Inflammatory macrophage (primary cell): ENCODE results near the gene LARP1B.
A peak's percentile ranks its signal among the peaks of the same experiment; 100 is the strongest.
"Not testable (repeated sequence)": the region's sequence is repeated elsewhere in the genome, so short reads cannot be mapped to it uniquely, and the experiment has no call there.

ENCODE experiments used
- DNase-seq, 2 donors: peaks; one replicate each; pipeline ENCODE4 v3.0.0-alpha.2; 2020 to 2022
- total RNA-seq, 18 experiments: gene quantifications; one replicate each; lab custom pipeline; 2026; ENCODE audit warnings: mixed read lengths in 6 of 18, inconsistent platforms in 2 of 18; lab: John Stamatoyannopoulos, UW

LARP1B gene
- 19.9 to 34.8 (median 28.6) reads per million in 18 experiments for total RNA-seq

DNA sequence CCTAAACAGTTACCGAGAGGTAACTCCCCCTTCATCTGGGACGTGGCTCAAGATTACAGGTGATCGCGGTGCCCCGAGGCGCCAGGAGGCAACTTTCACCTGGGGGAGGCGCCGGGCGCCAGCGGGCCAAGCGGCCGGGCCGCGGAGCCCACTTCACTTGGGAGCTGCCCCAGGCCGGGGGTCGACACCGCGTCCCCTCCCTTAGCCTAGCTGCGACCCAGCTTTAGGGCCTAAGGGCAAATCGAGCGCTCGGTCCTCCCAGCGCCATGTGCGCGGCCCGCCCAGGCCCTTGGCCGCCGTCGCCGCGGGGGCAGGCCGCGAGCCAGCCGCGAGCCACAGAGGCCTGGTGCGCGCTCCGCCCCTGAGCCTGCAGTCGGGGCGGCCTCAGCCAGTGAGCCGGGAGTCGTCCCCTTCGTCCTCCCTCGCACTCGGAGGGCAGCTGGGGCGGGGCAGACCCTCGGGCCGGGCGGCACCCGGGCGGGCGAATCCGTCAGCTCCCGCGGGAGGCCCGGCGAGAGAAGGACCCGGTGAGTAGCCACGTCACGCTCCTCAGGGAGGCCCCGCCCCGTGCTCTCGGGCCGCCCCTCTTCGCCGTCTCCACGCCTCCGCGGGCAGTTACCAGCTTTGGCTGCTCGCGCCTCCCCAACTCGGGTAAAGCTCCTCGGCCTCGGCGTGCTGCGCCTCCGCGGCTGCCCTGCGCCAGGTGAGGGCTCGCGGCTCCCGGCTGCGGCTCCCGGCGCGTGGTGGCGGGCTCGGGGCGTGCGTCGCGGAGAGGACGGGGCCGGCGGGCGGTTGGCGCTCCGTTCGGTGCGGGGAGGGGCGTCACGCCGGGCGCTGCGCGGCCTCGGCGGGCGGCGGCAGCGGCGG, at the start of gene LARP1B:
LARP1B (plus strand) TSS at position 614 of the 867 bp plus-strand sequence. CDS start 13,640 bp downstream, outside the sequence.
- peak; percentile 97 for DNase-seq

DNA sequence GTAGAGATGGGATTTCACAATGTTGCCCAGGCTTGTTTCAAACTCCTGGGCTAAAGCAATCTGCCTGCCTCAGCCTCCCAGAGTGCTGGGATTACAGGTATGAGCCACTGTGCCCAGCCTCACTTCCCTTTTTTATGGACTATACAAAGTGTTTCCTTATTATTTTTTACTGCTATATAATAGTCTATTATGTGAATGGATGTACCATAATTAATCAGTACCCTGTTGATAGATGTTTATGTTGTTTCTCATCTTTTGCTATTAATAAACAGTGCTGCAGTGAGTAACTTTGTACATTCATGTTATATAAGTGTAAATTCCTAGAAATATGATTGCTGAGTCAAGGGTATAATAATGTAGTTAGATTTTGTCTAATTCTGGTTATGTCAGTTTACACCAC, 35.8 kb upstream of the LARP1B start:
- DNase-seq: no peak

DNA sequence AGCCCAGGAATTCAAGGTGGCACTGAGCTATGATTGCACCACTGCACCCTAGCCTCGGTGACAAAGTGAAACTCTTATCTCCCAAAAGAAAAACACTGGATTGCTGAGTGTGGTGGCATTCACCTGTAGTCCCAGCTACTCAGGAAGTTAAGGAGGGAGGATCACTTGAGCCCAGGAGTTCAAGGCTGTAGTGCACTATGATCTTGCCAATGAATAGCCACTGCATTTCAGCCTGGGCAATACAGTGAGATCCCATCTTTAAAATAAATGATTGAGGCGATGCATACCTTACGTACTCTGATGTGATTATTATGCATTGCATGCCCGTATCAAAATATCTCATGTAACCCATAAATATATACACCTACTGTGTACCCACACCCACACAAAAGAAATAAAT, 31.2 kb upstream of the LARP1B start:
- no peak for DNase-seq

DNA sequence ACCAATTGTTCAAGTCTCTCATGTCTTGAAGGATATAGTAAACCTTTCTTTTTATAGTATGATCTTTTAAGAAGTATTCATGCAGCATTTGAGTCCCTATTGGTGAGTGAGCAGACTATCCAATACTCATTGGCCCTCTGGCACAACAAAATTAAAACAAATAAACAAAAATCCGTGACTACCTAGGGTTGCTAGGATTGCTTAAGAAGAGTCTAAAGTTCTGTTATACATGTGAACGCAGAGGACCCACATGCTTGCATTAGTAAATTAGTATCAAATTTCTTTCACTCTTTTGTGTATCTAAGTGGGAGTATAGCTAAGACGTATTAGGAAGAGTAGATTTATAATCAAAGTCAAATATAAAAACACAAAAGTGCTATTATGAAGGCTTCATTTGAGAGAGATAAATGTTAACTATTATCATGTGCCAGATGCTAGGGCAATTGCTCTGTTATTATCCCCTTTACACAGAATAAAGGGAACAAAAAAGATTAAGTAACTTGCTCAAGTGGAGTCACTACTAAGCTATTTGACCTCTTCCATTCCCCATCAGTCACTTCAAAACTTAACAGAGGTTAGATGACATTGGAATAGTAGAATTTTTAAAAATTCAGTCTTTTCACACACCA, 29.2 kb upstream of the LARP1B start:
- no peak for DNase-seq

DNA sequence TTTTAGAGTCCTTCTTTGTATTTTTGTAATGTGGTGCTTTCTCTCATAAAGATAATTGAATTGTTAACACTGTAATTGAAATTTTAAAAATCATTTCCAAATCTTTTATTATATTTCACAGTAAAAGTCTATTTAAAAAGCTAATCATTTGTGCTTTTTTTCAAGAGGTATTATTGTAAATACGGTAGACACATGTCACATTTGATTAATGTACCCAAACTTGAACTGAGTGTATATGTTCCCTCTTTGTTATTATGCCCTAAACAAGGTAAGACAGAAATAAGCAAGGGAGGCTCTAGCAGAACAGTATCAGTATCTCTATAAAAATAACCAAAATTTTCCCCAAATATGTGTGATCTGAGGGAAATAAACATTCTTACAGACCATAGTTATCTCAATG, 21.5 kb upstream of the LARP1B start:
- no peak for DNase-seq

DNA sequence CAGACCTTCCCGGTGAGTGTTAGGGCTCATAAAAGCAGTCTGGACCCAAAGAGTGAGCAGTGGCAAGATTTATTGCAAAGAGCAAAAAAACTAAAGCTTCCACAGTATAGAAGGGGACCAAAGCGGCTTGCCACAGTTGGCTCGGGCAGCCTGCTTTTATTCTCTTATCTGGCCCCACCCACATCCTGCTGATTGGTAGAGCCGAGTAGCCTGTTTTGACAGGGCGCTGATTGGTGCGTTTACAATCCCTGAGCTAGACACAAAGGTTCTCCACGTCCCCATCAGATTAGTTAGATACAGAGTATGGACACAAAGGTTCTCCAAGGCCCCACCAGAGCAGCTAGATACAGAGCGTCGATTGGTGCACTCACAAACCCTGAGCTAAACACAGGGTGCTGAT, 14.1 kb upstream of the LARP1B start:
- DNase-seq: not testable (repeated sequence)

DNA sequence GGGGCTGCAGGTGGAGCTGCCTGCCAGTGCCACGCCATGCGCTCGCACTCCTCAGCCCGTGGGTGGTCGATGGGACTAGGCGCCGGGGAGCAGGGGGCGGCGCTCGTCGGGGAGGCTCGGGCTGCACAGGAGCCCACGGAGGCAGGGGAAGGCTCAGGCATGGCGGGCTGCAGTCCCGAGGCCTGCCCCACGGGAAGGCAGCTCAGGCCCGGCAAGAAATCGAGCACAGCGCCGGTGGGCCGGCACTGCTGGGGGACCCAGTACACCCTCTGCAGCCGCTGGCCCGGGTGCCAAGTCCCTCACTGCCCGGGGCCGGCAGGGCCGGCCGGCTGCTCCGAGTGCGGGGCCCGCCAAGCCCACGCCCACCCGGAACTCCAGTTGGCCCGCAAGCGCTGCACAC, 13.6 kb upstream of the LARP1B start:
- not testable (repeated sequence) for DNase-seq

DNA sequence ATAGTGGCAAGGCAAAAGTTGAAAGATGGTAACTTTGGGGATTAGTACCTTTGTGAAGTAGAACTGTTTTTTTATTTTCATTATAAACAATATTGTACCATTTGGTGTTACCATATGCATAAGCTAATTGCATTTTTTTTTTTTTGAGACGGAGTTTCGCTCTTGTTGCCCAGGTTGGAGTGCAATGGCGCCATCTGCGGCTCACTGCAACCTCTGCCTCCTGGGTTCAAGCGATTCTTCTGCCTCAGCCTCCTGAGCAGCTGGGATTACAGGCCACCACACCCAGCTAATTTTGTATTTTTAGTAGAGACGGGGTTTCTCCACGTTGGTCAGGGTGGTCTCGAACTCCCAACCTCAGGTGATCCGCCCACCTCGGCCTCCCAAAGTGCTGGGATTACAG, 9.9 kb upstream of the LARP1B start:
- DNase-seq: not testable (repeated sequence)

DNA sequence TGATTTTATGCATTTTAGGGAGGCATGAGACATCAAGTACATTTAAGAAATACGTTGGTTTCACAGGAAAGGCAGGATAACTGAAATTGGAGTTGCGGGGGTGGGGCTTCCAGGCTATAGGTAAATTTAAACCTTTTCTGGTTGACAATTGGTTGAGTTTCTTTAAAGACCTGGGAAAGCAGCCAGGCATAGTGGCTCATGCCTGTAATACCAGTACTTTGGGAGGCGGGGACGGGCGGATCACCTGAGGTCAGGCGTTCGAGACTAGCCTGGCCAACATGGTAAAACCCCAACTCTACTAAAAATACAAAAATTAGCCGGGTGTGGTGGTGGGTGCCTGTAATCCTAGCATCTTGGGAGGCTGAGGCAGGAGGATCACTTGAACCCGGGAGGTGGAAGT, 6.2 kb upstream of the LARP1B start:
- not testable (repeated sequence) for DNase-seq

DNA sequence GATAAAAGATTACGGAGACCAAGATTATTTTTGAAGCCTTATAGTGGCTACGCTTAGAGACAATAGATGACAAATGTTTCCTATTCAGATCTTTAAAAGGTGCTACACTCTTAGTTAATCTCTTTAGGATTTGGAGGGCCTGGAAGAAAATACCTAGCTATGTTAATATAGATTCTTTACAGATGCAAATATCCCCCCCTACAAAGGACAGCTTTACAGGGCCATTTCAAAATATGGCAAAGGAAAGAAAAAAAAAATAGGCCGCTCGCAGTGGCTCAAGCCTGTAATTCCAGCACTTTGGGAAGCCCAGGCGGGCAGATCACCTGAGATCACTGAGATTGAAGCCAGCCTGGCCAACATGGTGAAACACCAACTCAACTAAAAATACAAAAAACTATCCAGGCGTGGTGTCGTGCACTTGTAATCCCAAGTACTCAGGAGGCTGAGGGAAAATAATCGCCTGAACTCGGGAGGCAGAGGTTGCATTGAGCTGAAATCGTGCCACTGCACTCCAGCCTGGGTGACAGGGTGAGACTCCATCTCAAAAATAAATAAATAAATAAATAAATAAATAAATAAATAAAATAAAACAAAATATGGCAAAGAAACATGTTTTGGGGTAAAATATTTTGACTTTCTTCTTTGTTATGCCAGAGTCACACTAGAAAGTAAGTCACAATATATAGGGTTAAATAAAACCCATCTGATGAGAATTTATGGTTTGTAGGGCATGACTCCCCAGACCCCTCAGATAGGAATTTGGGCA, 5.5 kb upstream of the LARP1B start:
- not testable (repeated sequence) for DNase-seq

DNA sequence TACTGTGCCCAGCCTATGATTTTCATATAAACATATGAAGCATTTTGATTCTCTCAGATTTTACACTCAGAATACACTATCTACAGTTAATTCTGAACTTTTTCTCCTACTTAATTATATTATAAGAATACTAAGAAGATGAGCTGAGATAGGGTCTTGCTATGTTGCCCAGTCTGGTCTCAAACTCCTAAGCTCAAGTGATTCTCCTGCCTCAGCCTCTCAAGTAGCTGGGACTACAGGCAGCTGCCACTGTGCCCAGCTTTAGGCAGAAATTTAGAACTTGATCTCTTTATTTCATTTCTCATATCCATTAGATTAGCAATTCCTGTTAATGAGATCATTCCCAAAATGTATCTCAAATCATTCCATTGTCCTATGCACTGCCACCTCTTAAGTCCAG, 4.7 kb upstream of the LARP1B start:
- no peak for DNase-seq

DNA sequence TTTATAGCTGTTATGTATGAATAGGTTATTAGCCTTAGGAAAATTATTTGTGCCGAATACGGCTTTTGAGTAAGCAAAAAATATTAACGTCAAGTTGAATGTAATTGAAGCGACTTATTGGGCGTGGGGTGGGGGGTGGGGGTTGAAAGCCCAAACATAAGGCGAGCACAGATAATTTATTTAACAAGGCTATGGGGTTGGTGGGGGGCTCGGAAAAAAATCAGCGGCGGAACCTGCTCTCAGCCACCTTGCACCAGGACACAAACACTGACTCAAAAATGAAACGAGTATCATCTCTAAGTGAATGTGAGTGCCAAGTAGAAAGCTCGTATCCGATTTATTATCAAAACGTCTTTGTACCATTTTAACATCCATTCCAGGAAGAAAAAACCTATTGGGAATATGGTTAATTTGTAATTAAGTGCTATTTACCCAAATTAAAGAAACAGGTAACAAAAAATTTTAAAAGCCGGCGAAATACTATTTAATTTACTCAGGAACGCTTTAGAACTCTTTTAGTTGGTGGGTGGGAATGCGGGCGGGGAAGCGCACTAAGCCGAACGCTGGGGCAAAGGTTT, 902 bp upstream of the LARP1B start:
- DNase-seq: no peak

DNA sequence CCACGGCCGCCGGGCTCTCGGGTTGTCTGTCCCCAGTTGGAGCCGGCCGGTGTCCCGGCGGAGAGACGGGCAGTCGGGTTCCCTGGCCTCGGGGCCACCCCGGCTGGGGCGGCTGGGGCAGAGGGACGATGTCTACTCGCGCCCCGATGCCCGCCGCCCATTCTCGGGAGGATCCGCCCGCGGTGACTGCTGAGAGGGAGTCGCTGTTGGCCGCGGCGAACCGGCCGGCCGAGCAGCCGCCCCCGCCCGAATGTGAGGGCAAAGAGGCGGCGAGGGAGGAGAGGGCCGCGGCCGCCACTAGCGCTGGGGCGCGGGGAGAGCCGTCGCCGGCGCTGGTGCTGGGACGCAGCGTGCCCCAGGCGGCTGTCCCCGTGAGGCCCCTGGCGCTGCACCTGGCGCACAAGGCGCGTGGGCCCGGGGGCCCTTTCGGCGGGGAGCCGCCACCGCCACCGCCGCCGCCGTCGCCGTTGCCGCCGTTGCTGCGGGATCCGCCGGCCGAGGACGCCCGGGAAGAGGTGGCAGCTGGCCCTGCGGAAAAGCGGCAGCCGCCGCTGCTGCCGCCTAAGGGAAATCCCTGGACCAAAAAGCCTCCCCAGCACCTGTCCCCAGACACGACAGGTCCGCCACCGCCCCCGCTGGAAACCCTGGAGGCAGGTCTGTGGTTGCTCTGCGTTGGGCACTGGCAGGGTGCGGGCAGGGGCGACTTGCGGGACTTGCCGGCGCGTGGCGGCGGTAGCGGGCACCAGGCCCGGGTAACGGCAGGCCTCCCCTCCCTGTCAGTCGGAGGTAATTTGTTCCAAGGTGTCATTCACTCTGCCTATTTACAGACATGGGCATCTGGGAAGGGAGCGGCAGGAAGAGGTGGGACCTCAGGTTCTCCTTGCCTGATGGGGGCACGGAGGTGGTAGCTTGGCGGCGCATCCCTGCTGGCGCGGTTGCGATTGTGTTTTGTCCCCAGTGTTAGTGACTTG, 739 bp downstream of the LARP1B start:
- DNase-seq: peak; percentile 36 to 57

DNA sequence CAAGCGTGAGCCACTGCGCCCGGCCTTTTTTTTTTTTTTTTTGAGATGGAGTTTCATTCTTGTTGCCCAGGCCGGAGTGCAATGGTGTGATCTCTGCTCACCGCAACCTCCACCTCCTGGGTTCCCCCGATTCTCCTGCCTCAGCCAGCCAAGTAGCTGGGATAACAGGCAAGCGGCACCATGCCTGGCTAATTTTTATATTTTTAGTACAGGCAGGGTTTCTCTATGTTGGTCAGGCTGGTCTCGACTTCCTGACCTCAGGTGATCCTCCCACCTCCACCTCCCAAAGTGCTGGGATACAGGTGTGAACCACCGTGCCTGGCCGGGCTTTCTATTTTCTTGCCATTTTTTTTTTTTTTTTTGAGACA, 5.3 kb downstream of the LARP1B start:
- DNase-seq: not testable (repeated sequence)

DNA sequence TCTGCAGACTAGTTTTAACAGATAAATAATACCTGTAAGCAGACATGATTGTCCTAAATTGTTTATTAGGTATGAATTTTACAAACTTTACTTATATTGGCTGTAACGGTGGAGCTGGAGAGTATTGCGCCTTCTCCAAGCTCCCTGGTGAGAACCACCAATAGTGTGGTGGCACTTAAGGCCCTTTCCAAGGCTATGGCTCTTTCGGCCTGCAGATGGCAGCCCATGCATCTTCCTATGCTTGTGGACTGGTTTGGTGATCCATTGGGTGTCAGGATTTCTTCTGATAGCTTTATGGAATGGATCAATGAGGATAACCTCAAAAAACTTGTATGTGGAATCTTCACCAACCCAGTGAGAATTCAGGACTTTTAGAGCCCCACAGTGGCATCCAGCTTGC, 7.8 kb downstream of the LARP1B start:
- DNase-seq: peak; percentile 5 to 13

DNA sequence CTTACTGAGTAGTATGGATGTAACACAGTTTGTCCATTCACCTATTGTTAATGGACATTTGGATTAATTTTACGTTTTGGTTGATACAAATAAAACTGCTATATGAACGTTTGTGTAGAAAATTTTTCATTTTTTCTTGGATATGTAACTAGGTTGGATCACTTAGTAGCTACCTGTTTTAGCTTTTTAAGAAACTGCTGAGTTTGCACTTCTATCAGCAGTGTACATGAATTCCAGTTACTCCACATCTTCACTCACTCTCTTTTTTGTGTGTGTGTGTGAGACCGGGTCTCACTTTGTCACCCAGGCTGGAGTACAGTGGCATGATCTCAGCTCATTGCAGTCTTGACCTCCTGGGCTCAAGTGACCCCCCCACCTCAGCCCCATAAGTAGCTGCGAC, 15.4 kb downstream of the LARP1B start:
- DNase-seq: no peak

DNA sequence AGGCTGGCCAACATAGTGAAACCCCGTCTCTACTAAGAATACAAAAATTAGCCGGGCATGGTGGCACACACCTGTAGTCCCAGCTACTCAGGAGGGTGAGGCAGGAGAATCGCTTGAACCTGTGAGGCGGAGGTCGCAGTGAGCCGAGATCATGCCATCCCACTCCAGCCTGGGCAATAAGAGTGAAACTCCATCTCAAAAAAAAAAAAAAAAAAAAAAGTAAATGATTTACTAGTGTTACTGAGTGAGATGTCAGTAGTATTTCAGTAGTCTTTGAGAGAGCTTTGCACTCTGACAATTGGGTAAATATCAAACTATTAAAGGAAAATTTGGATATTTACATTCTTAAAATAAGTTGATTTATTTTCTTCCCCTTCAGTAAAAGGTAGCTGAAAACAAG, 34.2 kb downstream of the LARP1B start:
- not testable (repeated sequence) for DNase-seq

DNA sequence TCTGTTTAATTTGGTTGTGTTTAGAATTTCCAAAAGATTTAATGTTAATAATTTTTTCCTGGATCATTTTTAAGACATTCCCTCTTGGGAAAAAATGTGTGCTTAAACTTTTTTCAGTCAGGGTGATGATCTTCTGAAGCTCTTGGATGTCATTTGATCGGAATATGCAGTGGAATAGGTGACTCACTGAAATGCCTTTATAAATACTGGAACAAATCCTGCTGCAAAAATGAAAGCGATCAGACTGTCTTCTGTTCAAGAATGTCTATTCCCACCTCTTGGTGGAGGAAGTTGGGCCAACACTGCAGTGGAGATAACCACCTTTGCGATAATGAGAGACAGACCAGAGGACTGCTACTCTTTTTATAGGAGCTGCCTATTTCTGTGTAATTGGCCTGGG, 46.7 kb downstream of the LARP1B start:
- DNase-seq: no peak

DNA sequence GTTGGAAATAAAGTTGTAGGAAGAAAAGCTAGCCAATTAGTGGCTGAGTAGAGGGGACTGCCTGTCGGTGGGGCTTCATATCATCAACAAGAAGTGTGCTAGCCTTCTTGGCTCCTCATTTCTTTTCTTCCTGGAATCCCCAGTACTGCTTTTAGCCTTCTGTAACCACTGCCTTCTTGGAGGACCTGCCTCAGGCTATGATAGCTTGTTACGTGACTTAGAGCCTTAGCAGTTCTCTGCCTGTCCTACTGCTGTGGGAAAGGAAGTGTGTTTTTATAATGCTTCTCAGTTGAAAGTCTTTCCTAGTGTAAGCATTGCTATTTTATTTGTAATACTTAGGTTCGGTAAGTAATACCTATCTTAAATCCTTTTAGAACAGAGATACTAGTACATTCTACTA, 61.9 kb downstream of the LARP1B start:
- DNase-seq: no peak

DNA sequence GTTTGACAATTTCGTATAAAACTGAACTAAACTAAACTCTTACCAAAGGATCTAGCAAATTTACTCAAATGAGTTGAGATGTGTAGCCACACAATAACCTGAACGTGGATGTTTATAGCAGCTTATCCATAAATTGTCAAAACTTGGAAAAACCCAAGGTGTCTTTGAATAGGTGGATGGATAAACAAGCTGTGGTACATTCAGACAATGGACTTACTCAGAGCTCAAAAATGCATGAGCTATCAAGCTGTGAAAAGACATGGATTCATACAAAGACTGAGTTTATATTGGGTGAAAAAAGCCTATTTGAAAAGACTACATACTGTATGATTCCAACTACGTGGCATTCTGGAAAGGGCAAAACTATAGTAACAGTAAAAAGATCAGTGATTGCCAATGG, 69.5 kb downstream of the LARP1B start:
- no peak for DNase-seq

DNA sequence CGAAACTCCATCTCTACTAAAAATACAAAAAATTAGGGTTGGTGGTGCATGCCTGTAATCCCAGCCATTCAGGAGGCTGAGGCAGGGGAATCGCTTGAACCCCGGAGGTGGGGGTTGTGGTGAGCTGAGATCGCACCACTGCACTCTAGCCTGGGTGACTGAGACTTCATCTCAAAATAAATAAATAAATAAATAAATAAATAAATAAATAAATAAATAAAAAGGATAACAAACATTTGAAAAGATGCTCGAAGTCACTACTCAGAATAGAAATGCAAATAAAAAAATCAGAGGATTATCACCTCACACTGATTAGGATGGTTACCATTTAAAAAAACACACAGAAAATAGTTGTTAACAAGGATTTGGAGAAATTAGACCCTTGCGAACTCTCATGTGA, 73.8 kb downstream of the LARP1B start:
- no peak for DNase-seq

DNA sequence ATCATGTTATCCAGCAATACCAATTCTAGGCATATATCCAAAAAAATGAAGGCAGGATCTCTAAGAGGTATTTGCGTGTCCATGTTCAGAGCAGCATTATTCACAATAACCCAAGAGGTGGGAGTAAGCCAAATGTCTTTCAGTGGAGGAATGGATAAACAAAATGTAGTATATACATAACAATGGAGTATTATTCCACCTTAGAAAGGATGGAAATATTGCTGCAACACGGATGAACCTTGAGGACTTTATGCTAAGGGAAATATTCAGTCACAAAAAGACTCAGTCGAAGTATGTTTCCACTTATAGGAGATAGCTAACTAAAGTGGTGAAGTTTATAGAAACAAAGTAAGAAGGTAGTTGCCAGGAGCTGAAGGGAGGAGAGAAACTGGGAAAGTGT, 74.3 kb downstream of the LARP1B start:
- no peak for DNase-seq
